ENCODE results near the gene KIR2DL4. TPM values are rescaled to one million over a fixed set of nuclear protein-coding genes. Genes with fewer than 3 reads are reported as not detected.
"Not testable (repeated sequence)": the region's sequence is repeated elsewhere in the genome, so short reads cannot be mapped to it uniquely, and the experiment has no call there.

Gene KIR2DL4
- total RNA-seq (under 1 TPM in 1 of 10 donors, not detected in 9; 0.62 TPM), polyA plus RNA-seq (under 1 TPM in 1 of 2 donors, not detected in 1; 0.04 TPM)
- long read RNA-seq, donor 1 = 0 reads
- long read RNA-seq, donor 2 = 0 reads
- long read RNA-seq, donor 3 = 0 reads

- Histone ChIP-seq H3K27me3 (peaks cover 0 to 12% (median 7%) of the 10 kb centered on the region in 7 donors), H3K4me1 (no peaks in the 10 kb centered on the region), H3K9me3 (peaks cover 0 to 9% (median 0%) of the 10 kb centered on the region in 11 donors), H3K27ac (no peak within 1 kb of the TSS), H3K4me3 (no peak within 1 kb of the TSS), H3K36me3 (no peaks in the 10 kb centered on the region)
- no peak for ATAC-seq
- TF ChIP-seq CTCF (IDR thresholded peaks at IDR 0.05) = no peak
- DNase-seq = no peak
- intact Hi-C loops (cut with DNase I) = no loop called here
- WGBS, 2 donors = 81 to 86% methylated on average over 10 of the region's 10 CpGs
Measured at GRCh38 chr19:54803410-54803809, at the start of gene KIR2DL4. KIR2DL4 (plus strand) TSS chr19:54803610; CDS start chr19:54803652, 42 bp downstream.

GRCh38 chr19:54756204-54757110 is 47.0 kb upstream of the KIR2DL4 start:
- H3K9me3 ChIP-seq; H3K36me3 ChIP-seq; H3K4me1 ChIP-seq; H3K27me3 ChIP-seq; DNase-seq; H3K27ac ChIP-seq; H3K4me3 ChIP-seq; intact Hi-C loops (cut with DNase I); ATAC-seq: not testable (repeated sequence)
- WGBS, 2 donors = 64 to 69% methylated on average over 10 to 11 of the region's 12 CpGs

DNA sequence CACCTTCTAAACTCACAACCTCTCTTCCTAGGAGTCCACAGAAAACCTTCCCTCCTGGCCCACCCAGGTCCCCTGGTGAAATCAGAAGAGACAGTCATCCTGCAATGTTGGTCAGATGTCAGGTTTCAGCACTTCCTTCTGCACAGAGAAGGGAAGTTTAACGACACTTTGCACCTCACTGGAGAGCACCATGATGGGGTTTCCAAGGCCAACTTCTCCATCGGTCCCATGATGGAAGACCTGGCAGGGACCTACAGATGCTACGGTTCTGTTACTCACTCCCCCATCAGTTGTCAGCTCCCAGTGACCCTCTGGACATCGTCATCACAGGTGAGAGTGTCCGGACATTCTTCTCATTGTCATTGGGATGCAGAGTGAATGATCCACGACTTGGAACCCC is 44.8 kb upstream of the KIR2DL4 start:
- H3K27ac ChIP-seq; H3K9me3 ChIP-seq; DNase-seq; H3K27me3 ChIP-seq; H3K36me3 ChIP-seq; intact Hi-C loops (cut with DNase I); H3K4me3 ChIP-seq; ATAC-seq; H3K4me1 ChIP-seq: not testable (repeated sequence)
- 57 to 58% methylated on average over 6 of the region's 6 CpGs for WGBS, 2 donors

DNA sequence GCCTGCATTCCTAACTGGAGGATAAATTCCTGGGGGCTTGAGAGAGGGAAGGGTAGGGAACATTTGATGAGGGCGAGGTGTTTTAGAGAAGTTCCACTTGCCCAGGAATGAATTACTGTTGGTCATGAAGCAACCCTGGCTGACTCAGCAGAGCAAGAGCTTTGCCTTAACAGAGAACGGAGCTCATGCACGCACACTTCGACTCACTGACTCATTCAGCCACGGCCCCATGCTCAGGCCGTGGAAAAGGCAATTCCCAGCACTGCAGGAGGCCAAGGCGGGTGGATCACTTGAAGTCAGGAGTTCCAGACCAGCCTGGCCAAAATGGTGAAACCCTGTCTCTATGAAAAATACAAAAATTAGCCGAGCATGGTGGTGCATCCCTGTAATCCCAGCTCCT is 39.2 kb upstream of the KIR2DL4 start:
- H3K27ac ChIP-seq; H3K27me3 ChIP-seq; ATAC-seq; DNase-seq; intact Hi-C loops (cut with DNase I); H3K4me1 ChIP-seq; H3K4me3 ChIP-seq; H3K36me3 ChIP-seq: not testable (repeated sequence)
- WGBS, 2 donors = 67 to 70% methylated on average over 8 of the region's 8 CpGs
- peaks cover 0 to 13% (median 0%) of the 10 kb centered on the region in 11 donors for H3K9me3 ChIP-seq

DNA sequence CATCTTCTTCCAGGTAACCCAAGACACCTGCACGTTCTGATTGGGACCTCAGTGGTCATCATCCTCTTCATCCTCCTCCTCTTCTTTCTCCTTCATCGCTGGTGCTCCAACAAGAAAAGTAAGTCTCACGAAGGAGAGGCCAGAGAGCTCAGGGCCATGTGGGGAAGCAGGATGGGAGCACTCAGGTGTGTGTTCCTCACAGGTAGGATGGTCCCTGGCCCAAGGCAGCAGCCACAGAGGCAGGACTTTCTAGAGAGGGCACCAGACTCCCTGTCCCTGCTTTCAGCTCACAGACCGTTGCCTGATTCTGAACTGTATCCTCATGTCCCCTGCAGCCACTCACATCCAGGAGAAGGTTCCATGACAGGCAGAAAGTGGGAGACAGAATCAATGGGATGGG is 36.9 kb upstream of the KIR2DL4 start:
- DNase-seq; H3K27ac ChIP-seq; H3K36me3 ChIP-seq; H3K27me3 ChIP-seq; H3K4me1 ChIP-seq; ATAC-seq; intact Hi-C loops (cut with DNase I); H3K4me3 ChIP-seq: not testable (repeated sequence)
- 67 to 81% methylated on average over 4 of the region's 4 CpGs for WGBS, 2 donors
- peaks cover 0 to 13% (median 0%) of the 10 kb centered on the region in 11 donors for H3K9me3 ChIP-seq

DNA sequence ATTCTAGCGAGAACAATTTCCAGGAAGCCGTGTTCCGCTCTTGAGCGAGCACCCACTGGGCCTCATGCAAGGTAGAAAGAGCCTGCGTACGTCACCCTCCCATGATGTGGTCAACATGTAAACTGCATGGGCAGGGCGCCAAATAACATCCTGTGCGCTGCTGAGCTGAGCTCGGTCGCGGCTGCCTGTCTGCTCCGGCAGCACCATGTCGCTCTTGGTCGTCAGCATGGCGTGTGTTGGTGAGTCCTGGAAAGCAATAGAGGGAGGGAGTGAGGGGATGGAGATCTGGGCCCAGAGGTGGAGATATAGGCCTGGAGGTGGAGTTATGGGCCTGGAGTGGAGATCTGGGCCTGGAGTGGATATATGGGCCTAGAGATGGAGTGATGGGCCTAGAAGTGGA is 33.8 kb upstream of the KIR2DL4 start, which contains the start of gene KIR2DL1:
TSS of gene KIR2DL1 (plus strand) at position 148 of the 400 bp plus-strand sequence. CDS start at position 206, 58 bp downstream.
- intact Hi-C loops (cut with DNase I) = loop anchor here in 1 of 10 donors (5.0 kb wide), 1 partner anchor 78 kb away; no protein-coding TSS in a partner anchor
- not testable (repeated sequence) for H3K27ac ChIP-seq, ATAC-seq, DNase-seq, H3K27me3 ChIP-seq, H3K4me1 ChIP-seq, H3K36me3 ChIP-seq, H3K4me3 ChIP-seq
- WGBS, 2 donors = 89 to 95% methylated on average over 15 of the region's 15 CpGs
- H3K9me3 ChIP-seq = peaks cover 0 to 13% (median 0%) of the 10 kb centered on the region in 11 donors

- intact Hi-C loops (cut with DNase I) = loop anchor here in 1 of 10 donors (5.0 kb wide), 1 partner anchor 77 kb away; no protein-coding TSS in a partner anchor
Measured at GRCh38 chr19:54770511-54770910, 32.9 kb upstream of the KIR2DL4 start.

GRCh38 chr19:54771018-54771960 is 32.1 kb upstream of the KIR2DL4 start:
- H3K4me3 ChIP-seq, H3K36me3 ChIP-seq, ATAC-seq, H3K27ac ChIP-seq, H3K4me1 ChIP-seq, H3K9me3 ChIP-seq, H3K27me3 ChIP-seq, DNase-seq: not testable (repeated sequence)
- intact Hi-C loops (cut with DNase I) = loop anchor here in 1 of 10 donors (5.0 kb wide), 1 partner anchor 76 kb away; no protein-coding TSS in a partner anchor
- 69 to 71% methylated on average over 10 to 13 of the region's 15 CpGs for WGBS, 2 donors

More at GRCh38 chr19:54770511-54770910, 32.9 kb upstream of the KIR2DL4 start:
- not testable (repeated sequence) for H3K27me3 ChIP-seq, H3K4me1 ChIP-seq, ATAC-seq, H3K27ac ChIP-seq, H3K36me3 ChIP-seq, DNase-seq, H3K4me3 ChIP-seq, H3K9me3 ChIP-seq
- WGBS, 2 donors = 73 to 77% methylated on average over 4 of the region's 4 CpGs

- not testable (repeated sequence) for H3K27me3 ChIP-seq, H3K4me1 ChIP-seq, ATAC-seq, H3K27ac ChIP-seq, H3K9me3 ChIP-seq, DNase-seq, H3K36me3 ChIP-seq, H3K4me3 ChIP-seq
- intact Hi-C loops (cut with DNase I) = loop anchor here in 1 of 10 donors (5.0 kb wide), 1 partner anchor 75 kb away; no protein-coding TSS in a partner anchor
- WGBS, 2 donors = 39 to 43% methylated on average over 2 of the region's 2 CpGs
Measured at GRCh38 chr19:54772666-54773065, 30.7 kb upstream of the KIR2DL4 start.

Measured in heart right ventricle (tissue), 16 donors.